ENCODE measurements around the gene ACTN3. TPM values are rescaled to one million over a fixed set of nuclear protein-coding genes. Genes with fewer than 3 reads are reported as not detected.
"Not testable (repeated sequence)": the region's sequence is repeated elsewhere in the genome, so short reads cannot be mapped to it uniquely, and the experiment has no call there.

ACTN3 gene
- total RNA-seq, 1 donor from 2014 or later, result not detected

DNA sequence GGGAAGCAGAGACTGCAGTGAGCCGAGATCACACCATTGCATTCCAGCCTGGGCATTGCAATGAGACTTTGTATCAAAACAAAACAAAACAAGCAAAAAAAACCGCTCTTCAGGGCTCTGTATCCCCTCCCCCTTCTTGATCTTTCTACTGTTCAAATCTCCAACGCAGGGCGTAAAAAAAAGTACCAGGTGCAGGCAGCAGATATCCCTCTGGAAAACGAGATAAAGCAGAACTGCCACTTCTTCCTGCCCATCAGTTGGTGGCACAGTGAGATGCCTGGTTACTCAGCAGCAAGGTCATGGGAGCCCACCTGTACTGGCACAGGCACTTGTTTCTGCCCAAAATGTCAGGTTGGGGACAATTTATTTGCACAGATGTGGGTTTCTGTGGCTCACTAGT, 57.5 kb downstream of the ACTN3 start:
- peaks cover 3 to 41% of the 10 kb centered on the region in 2 donors for H3K4me1 ChIP-seq
- H3K4me3 ChIP-seq, result no peak overlapping the region
- H3K27me3 ChIP-seq, result no peaks in the 10 kb centered on the region
- no peak for DNase-seq (ENCODE audit: low spot score in 2 of 2)
- intact Hi-C loops (cut with DNase I), result no loop called here
- TF ChIP-seq, protein P1, sequence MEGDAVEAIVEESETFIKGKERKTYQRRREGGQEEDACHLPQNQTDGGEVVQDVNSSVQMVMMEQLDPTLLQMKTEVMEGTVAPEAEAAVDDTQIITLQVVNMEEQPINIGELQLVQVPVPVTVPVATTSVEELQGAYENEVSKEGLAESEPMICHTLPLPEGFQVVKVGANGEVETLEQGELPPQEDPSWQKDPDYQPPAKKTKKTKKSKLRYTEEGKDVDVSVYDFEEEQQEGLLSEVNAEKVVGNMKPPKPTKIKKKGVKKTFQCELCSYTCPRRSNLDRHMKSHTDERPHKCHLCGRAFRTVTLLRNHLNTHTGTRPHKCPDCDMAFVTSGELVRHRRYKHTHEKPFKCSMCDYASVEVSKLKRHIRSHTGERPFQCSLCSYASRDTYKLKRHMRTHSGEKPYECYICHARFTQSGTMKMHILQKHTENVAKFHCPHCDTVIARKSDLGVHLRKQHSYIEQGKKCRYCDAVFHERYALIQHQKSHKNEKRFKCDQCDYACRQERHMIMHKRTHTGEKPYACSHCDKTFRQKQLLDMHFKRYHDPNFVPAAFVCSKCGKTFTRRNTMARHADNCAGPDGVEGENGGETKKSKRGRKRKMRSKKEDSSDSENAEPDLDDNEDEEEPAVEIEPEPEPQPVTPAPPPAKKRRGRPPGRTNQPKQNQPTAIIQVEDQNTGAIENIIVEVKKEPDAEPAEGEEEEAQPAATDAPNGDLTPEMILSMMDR (IDR thresholded peaks at IDR 0.05), result no peak
- H3K27ac ChIP-seq, result no peak overlapping the region
- peaks cover 2 to 20% of the 10 kb centered on the region in 2 donors for H3K36me3 ChIP-seq
- H3K9me3 ChIP-seq, result no peaks in the 10 kb centered on the region

DNA sequence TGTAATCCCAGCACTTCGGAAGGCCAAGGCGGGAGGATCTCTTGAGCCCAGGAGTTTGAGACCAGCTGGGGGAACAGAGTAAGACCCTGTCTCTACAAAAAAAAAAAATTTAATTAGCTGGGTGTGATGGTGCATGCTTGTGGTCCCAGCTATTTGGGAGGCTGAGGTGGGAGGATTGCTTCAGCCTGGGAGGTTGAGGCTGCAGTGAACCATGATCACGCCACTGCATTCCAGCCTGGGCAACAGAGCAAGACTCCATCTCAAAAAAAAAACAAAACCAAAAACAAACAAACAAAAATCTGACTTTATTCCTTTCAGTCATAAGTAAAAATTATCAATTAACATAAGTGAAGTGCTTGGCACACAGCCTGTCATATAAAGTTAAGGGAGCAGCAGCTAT, 59.9 kb downstream of the ACTN3 start:
- DNase-seq (ENCODE audit: low spot score in 2 of 2); H3K36me3 ChIP-seq; H3K27me3 ChIP-seq; intact Hi-C loops (cut with DNase I); H3K4me3 ChIP-seq; H3K9me3 ChIP-seq: not testable (repeated sequence)
- H3K27ac ChIP-seq, result peak overlapping the region; percentile 79 to 83
- H3K4me1 ChIP-seq, result peaks cover 3 to 37% of the 10 kb centered on the region in 2 donors

DNA sequence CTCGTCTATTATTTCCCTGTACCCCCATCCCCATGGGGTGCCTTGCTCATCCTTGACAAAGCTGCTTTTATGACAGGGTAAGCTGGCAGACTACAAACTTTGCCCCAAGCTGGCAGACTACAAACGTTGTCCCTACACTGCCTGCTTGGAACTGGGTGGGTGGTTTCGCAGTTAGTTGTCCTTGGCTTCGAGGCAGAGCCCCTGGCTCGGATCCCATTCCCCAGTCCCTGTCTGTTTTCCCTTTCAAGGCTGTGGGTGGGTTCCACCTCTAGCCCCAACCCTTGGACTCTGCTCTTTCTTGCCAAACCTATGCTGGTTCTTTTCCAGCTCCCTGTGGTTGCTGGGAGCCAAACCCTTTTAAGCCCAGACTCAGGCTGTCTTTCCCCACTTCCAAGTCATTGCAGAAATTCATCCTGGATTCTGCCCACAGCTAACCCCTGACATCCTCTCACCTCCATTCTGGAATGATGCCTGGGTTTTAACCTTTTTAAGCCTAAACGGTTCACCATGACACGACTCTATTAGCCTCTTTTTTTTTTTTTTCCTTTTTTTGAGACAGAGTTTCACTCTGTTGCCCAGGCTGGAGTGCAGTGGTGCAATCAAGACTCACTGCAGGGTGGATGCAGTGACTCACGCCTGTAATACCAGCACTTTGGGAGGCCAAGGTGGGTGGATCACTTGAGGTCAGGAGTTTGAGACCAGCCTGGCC, 60.6 kb downstream of the ACTN3 start:
- intact Hi-C loops (cut with DNase I), result no loop called here
- TF ChIP-seq, protein P1 (IDR thresholded peaks at IDR 0.05), result no peak
- H3K4me3 ChIP-seq, result peak overlapping the region in 1 of 2 donors; percentile 10

DNA sequence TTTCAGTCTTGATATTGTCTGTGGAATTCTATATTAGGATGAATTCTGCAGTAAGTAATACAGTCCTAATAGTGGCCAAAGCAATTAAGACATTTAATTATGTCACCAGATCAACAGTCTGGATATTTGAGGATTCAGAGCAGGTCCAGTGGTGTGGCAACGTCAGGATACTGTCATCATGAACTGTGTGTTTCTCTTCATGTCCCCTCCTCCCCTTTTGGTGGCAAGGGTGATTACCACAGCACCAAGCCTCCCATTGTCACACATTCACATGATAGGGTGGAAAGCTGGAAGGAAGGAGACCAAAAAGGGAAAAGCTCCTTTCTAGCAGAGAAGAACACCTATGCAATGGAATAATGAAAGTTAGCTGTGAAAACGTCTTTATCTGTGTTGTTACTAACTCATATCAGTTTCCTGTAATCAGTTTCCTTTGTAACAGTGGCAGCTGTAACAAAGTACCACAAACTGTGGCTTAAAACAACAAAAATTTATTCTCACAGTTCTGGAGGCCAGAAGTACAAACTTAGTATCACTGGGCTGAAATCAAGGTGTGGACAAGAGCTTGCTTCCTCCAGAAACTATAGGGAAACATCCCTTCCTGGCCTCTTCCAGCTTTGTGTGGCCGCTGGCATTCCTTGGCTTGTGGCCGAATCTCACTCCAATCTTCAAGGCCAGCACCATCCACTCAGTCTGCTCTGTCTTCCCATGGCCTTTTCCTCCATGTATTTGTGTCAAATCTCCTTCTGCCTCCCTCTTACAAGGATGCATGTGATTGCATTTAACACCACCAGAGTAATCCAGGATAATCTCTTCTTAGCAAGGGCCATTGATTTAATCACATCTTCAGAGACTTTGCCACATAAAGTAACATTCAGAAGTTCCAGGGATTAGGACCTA, 63.3 kb downstream of the ACTN3 start:
- no peak overlapping the region for H3K4me3 ChIP-seq
- TF ChIP-seq, protein P1 (IDR thresholded peaks at IDR 0.05), result no peak
- no peak overlapping the region for H3K27ac ChIP-seq
- H3K4me1 ChIP-seq, result peaks cover 0 to 18% of the 10 kb centered on the region in 2 donors
- no peaks in the 10 kb centered on the region for H3K27me3 ChIP-seq
- no peak for DNase-seq (ENCODE audit: low spot score in 2 of 2)
- intact Hi-C loops (cut with DNase I), result no loop called here
- H3K9me3 ChIP-seq, result no peaks in the 10 kb centered on the region
- peaks cover 0 to 8% of the 10 kb centered on the region in 2 donors for H3K36me3 ChIP-seq

More for the DNA sequence above, 60.6 kb downstream of the ACTN3 start:
- Histone ChIP-seq H3K9me3 (no peaks in the 10 kb centered on the region), H3K36me3 (peaks cover 0 to 8% of the 10 kb centered on the region in 2 donors), H3K27me3 (no peaks in the 10 kb centered on the region), H3K27ac (peak overlapping the region; percentile 79 to 83), H3K4me1 (peaks cover 3 to 31% of the 10 kb centered on the region in 2 donors)
- DNase-seq (ENCODE audit: low spot score in 2 of 2), result peak in 1 of 2 donors; percentile 89

DNA sequence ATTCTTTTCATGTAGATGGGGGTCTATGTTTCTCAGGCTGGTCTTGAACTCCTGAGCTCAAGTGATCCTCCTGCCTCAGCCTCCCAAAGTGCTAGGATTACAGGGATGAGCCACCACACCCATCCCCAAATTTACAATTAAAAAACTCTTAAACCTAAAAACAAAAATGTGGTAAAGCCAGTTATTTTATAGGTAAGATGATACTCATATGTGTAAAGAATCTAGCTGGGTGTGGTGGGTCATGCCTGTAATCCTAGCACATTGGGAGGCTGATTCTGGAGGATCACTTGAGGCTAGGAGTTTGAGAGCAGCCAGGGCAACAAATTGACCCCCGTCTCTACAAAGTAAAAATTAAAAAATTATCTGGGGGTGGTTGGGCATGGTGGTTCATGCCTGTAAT, 65.8 kb downstream of the ACTN3 start:
- intact Hi-C loops (cut with DNase I), result no loop called here
- no peak overlapping the region for H3K27ac ChIP-seq
- H3K4me3 ChIP-seq, result no peak overlapping the region

More for the DNA sequence above, 65.8 kb downstream of the ACTN3 start:
- Histone ChIP-seq H3K27me3 (no peaks in the 10 kb centered on the region), H3K36me3 (no peaks in the 10 kb centered on the region), H3K4me1 (peaks cover 0 to 10% of the 10 kb centered on the region in 2 donors), H3K9me3 (no peaks in the 10 kb centered on the region)
- TF ChIP-seq, protein P1 (IDR thresholded peaks at IDR 0.05), result no peak
- DNase-seq (ENCODE audit: low spot score in 2 of 2), result no peak

Other genes with a start within 250 kb of the ACTN3 start
- gene CD248, start 229.9 kb upstream of the ACTN3 start, total RNA-seq, result 193 TPM
- 28.5 TPM for gene RIN1, start 210.5 kb upstream of the ACTN3 start, total RNA-seq
- gene BRMS1, start 201.8 kb upstream of the ACTN3 start, total RNA-seq, result 24.8 TPM
- gene B4GAT1, start 199.3 kb upstream of the ACTN3 start, total RNA-seq, result 64.2 TPM
- not detected for gene SLC29A2, start 175.1 kb upstream of the ACTN3 start, total RNA-seq
- gene NPAS4, start 125.9 kb upstream of the ACTN3 start, total RNA-seq, result 5.0 TPM
- gene MRPL11, start 108.1 kb upstream of the ACTN3 start, total RNA-seq, result 96.2 TPM
- gene PELI3, start 80.0 kb upstream of the ACTN3 start, total RNA-seq, result 13.2 TPM
- gene DPP3, start 66.5 kb upstream of the ACTN3 start, total RNA-seq, result 14.8 TPM
- 39.6 TPM for gene BBS1, start 36.3 kb upstream of the ACTN3 start, total RNA-seq
- gene ZDHHC24, start 855 bp upstream of the ACTN3 start, total RNA-seq, result 18.0 TPM
- 98.8 TPM for gene CTSF, start 21.7 kb downstream of the ACTN3 start, total RNA-seq
- 0.21 TPM for gene CCDC87, start 46.2 kb downstream of the ACTN3 start, total RNA-seq
- 50.4 TPM for gene CCS, start 46.3 kb downstream of the ACTN3 start, total RNA-seq
- gene RBM14, start 69.7 kb downstream of the ACTN3 start, total RNA-seq, result 39.2 TPM
- gene RBM4, start 91.8 kb downstream of the ACTN3 start, total RNA-seq, result 79.5 TPM
- gene RBM4B, start 131.0 kb downstream of the ACTN3 start, total RNA-seq, result 87.0 TPM
- gene SPTBN2, start 182.3 kb downstream of the ACTN3 start, total RNA-seq, result 3.2 TPM

Data from ascending aorta (tissue), 2 donors.